HG03139 (cell line): ENCODE measurements around the gene SLCO3A1.

Source experiments
- ATAC-seq: cut with Tn5 transposase; IDR thresholded peaks from one replicate; pipeline ENCODE4 v1.9.1; 2021; ENCODE audit not compliant: unreplicated experiment

The SLCO3A1 gene

DNA sequence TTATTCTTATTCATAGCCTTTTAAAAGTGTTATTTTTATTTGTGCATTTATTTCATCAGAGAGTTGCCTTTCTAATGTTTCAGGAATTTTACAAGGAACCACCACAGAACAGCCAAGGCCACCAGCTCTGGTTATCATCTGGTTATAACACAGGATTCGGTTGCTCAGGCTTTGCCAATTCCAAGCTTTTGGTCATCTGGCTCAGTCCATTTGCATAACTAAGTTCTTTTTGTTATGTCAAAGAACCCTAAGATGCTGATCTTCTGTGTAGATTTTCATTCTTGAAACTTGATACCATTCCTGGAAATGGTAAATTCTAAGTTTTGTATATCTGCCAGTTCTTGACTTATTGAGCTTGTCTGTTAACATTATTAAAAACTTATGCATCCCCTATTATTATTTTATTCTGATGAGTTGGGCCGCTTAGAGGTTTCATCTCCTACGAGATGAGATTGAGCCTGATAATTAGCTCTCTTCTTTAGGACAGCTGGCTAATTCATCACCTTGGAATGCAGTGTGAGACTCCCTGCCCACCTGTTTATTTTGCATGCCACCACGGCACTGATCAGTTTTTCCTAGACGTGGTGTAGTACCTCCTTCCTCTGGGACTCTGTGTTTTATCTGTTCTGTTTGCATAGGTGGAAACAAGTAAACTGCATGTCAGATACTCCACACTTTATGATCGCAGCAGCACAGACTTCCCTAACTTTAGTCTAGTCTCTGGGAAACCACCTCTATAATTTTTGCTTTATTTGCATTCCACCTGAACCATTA lies 264.8 kb downstream of the SLCO3A1 start:
- ATAC-seq, result no peak

DNA sequence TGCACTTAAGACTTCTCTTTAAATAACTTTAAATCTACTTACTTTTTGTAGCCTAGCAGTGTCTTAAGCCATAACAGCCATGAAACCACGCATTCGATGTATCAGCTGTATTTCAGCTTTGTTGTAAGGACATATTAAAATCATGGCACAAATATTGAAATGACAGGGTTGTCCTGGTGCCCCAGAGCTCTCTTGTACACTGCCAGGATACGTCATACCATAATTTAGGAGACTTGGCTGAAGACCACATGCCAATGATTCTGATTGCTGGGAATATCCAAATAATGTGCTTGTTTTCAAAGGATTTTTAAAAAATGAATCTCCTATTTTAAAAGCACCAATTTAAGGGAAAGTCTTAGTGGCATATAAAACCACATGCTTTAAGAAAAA lies 265.4 kb downstream of the SLCO3A1 start:
- no peak for ATAC-seq

- ATAC-seq, result no peak
Measured at GRCh38 chr15:92120094-92120795, 266.7 kb downstream of the SLCO3A1 start.

GRCh38 chr15:92121047-92121446 lies 267.5 kb downstream of the SLCO3A1 start:
- ATAC-seq, result no peak

- no peak for ATAC-seq
Measured at GRCh38 chr15:92122259-92122658, 268.8 kb downstream of the SLCO3A1 start.

DNA sequence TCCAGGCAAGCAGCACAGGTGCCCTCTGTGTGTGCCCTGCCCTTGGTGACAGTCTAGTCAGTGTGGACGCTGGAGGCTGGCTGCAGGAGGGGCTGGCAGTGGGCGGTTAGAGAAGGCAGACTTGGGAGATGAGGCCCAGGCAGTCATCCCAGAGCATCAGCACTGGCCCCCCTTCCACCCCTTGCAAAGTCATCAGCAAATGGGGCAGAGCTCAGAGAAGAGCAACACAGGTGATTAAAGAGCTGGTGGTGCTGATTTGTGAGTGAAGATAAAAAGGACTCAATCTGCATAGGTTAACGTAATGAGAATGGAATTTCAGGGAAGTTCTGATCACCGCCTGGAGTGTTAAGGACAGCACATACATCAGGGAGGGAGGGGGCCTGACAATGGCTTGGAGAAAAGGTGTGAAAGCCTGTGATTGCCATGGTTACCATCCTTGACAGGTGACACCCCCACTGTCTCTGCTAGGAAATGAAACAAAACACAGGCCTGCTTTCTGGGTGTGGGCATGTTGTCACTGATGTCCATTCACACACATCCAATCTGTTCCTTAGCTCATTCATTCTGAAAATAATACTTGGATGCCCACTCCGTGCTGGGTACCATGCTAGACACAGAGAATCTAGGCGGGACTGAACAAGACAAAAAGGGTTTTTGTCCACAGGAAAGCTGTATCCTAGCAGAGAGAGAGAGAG lies 270.6 kb downstream of the SLCO3A1 start:
- no peak for ATAC-seq

DNA sequence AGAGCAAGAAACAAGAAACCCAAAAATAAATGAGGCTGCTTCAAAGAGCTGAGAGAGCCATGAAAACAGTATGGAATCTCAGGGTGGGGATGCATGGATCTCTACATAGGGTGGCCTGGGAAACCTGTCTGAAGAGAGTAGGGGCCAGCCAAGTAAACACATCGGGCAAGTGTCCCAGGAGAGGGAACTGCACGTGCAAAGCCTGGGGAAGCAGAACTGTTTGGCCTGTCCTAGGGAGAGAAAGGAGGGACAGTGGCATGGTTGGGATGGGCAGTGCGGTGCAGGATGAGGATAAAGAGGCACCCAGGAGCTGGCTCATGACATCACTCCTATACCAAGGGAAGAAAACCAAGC lies 271.1 kb downstream of the SLCO3A1 start:
- ATAC-seq, result no peak

DNA sequence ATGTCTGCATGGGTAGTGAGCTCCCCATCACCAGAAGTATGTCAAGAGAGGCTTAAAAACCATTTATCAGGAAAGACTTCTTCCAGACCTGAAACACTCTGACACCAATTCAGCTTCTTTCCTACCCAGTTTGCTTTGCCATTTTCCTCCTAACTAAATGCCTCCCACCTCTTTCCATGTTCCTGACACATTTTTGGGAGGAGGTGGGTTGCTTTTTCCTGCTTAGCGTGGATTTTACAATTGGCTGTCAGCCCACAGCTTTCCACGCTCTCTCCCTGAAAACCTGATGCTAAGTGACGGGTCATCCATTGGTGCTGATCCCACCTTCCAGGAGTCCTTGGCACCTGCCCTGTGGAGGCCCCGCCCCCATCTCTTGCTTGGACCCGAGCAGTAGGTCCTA lies 275.3 kb downstream of the SLCO3A1 start:
- no peak for ATAC-seq

DNA sequence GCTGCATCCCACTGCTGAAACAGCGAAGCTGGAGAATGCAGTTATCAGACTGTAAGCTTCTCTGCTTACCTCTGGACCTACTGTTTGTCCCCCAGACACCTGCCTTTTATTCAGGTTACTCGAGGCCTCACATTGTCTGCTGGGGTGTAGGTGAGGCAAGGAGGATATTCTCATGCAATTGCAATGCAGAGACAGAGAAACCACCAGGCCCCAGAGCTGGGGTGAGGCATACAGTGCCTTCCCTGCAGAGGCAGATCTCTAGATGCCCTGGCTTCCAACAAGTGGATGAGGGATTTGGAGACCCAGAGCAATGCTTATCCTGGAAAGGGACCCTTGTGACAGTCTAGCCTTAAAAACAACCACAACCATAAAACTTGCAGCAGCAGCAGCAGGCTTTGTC lies 276.7 kb downstream of the SLCO3A1 start:
- ATAC-seq, result no peak

DNA sequence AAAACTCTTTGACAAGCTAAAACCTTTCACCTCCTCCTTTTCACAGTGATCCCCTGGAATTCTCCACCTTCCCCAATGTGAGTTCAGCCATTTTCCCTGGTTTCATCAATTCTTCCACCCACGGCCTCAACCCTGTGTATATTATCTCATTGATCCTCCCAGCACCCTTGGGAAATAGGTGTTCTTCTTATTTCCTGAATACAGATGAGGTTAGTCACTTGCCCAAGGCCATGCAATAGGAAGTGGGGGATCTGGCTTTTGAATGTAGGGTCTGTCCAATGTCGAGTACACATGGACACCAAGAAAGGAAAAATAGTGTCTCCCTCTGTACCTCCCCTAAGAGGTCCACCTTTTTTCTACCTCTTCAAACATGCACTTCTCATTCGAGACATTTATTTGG lies 277.4 kb downstream of the SLCO3A1 start:
- no peak for ATAC-seq

- ATAC-seq, result no peak
Measured at GRCh38 chr15:92132982-92133755, 279.7 kb downstream of the SLCO3A1 start.

DNA sequence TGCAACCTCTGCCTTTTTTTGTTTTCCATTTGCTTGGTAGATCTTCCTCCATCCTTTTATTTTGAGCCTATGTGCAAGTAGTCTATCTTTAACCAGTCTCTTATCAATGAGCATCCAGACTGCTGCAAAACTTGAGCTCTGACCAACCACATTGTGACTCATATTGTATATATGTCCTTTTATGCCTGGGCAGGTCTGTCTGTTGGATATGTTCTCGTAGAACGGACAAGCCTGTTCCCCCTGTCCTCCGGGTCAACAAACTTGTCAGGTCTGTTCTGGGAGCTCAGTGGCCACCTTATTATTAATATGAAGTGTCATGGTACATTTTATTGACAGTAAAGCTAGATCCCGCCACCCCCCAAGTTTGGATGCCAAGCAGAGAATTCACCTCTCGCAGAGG lies 287.3 kb downstream of the SLCO3A1 start:
- no peak for ATAC-seq

- ATAC-seq, result no peak
Measured at GRCh38 chr15:92141607-92142006, 288.1 kb downstream of the SLCO3A1 start.

- ATAC-seq, result no peak
Measured at GRCh38 chr15:92142242-92143232, 289.0 kb downstream of the SLCO3A1 start.

GRCh38 chr15:92143765-92144164 lies 290.3 kb downstream of the SLCO3A1 start:
- ATAC-seq, result no peak

DNA sequence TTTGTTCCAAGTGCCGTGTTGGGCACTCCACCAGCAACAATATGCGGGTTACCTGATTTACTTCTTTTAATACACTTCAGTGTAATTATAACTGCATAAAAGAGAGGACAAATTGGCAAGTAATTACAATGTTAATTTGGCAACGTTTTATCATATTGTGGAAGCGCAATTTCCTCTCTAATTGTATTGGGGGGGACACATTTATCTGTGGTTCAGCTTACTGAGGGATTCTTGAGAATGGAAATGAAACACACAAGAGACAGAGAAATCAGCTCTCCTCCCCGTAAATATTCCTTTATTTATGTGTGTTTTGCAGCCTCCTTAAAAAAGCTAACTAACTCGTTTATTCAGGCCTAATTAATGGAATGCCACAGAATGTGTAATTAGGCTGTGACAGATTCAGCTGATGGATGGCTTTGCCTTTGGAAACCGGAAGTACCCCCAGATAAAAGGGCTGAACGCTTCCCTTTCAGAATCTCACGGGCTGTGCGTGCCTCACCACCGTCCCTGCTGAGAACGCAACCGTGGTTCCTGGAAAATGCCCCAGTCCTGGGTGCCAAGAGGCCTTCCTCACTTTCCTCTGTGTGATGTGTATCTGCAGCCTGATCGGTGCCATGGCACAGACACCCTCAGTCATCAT lies 293.1 kb downstream of the SLCO3A1 start:
- ATAC-seq, result no peak

DNA sequence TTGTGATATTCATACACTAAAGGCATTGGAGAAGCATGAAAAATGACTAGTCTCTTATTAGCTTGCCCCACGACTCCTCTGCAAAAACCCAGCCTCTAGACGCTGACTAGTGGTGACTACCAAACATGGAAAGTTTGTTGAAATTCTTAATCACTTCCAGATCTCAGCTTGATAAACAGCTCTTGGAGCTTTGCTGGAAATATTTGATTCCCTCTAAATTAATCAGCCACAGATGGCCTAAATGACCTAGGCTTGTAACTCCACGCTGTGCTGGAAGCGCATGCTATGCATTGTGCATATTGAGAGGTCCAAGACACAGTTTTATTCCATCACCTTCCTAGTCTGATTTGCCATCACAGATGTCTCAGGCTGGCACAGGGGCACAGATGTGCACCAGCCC lies 295.5 kb downstream of the SLCO3A1 start:
- no peak for ATAC-seq

DNA sequence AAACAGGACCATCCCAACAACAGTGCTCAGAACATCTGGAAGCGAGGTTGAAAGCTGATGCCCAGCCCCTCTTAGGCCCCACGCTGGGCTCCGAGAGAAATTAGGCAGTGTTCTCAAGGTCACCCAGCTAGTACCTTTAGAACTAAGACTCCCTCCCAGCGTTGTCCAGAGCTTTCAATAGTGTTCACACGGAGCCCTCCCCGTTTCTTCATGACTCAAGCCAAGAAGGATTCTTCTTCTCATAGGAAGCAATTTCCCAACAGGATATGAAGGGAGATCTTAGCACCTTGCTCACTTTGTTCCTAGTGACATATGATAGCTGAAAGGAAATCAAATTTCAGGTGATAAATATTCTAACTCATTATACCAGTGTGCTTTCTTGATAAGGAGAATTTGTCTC lies 296.0 kb downstream of the SLCO3A1 start:
- no peak for ATAC-seq

- no peak for ATAC-seq
Measured at GRCh38 chr15:92151168-92151567, 297.7 kb downstream of the SLCO3A1 start.

DNA sequence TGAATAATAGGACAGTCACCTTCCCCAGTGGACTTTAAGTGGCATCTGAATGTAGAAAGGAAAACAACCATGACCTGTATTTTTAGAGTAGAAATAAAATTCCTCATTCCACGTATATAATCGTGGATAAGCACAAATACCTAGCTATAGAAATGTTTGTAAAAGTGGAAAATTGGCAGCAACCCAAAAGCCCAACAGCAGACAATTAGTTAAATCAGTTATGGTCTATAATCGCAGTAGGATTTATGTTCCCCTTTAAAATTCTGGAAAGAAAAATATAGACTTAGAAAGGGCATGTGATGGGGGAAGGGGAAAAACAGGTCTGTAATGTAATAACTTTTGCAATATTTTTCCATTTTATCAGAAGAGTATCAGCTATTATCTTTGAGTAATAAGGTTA lies 298.2 kb downstream of the SLCO3A1 start:
- ATAC-seq, result no peak
